HG03280 (cell line): Measurements from ENCODE around the gene TCAP.
"Not testable (repeated sequence)": the region's sequence is repeated elsewhere in the genome, so short reads cannot be mapped to it uniquely, and the experiment has no call there.

Source experiments
- ATAC-seq: cut with Tn5 transposase; IDR thresholded peaks from one replicate; pipeline ENCODE4 v1.9.1; 2021; ENCODE audit warnings: mild to moderate bottlenecking, moderate library complexity; ENCODE audit not compliant: unreplicated experiment

Gene TCAP

DNA sequence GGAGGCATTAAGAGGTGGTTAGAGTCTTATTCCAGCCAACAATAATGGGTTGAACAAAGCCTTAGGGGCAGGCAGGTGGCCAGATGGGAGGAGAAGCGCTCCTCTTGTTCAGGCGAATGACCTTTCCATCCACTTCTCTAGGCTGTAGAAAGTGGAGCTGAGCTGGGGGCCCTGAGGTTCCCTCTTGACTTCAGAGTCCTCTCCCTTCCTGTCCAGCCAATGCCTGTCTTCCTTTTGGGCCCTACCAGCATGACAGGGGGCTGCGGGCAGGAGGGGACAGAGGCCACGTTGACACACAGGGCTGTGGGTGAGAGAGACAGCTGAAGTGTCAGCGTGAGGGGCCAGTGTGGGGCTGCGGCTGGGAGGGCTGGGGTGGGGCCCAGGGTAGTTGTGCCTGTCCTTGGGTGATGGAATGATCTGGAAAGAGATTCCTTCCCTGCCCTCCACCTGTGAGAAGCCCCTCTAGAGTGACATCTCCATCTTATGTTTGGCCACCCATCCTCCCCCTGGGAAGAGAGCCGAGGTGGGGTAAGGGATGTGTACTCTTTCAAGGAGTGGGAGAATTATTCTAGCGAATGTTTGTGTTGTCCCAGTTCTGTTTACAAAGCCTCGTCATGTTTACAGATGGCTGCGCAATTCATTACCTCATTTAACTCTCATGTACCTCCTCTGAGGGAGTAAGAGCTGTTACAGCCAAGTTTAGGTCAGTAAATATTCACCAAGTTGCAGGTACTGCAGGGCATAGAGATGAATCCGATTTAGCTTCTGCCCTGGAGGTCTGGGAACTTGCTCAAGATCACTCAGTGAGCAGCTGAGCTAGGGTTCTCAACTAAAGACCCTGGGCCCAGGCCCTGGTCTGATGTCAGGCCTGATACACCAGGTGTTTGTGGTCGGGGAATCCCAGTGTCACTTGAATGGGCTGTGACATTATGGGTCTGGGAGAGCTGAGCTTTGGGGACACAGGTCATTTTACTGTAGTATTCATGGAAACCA lies 38.0 kb downstream of the TCAP start:
- no peak for ATAC-seq

DNA sequence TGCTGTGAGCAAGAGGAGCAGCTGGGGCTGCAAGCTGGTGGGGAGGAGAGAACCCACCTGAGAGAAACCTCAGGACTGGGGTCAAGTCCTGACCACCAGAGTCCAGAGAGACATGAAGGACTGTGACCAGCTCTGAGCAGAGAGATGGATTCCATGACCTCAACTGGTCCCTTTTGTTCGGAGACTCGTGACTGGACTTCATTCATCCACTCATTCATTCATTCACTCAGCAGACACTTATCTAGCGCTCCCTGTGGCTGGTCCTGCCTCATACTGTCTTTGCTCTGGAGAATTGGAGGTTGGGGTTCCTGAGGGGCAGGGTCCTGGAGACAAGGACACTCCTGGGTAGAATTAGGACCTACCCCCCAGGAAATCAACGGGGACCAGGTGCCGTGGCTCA lies 38.8 kb downstream of the TCAP start:
- no peak for ATAC-seq

- no peak for ATAC-seq
Measured at GRCh38 chr17:39704821-39705551, 39.8 kb downstream of the TCAP start.

GRCh38 chr17:39705786-39706348 lies 40.7 kb downstream of the TCAP start:
- ATAC-seq: no peak

DNA sequence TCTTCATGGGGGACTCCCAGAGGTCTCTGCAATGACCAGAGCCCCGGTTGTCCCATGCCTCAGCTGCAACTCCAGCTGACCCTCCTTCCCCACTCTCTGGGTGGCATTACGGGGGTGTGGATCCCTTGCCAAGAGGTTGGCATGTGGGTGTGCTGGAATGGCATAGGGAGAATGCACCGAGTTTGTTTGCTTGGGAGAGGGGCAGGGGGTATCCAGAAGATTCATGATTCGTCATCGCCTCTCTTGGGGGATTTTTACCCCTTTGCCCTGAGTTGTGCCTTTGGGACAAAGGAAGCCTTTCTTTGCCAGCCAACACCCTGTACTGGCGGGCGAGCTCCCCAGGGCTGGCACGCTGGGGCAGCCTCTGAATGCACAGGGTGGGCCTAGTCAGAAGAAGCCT lies 41.2 kb downstream of the TCAP start:
- no peak for ATAC-seq

DNA sequence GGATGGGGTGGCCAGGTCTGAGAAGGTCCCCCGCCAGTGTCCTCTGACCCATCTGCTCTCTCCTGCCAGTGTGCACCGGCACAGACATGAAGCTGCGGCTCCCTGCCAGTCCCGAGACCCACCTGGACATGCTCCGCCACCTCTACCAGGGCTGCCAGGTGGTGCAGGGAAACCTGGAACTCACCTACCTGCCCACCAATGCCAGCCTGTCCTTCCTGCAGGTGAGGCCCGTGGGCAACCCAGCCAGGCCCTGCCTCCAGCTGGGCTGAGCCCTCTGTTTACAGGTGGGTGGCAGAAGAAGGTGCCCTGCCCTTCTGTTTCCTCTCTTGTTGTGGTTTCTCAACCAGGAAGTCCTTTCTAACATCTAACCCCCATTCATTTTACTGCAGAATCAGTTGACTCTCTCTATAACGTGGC lies 41.8 kb downstream of the TCAP start:
- ATAC-seq: no peak

DNA sequence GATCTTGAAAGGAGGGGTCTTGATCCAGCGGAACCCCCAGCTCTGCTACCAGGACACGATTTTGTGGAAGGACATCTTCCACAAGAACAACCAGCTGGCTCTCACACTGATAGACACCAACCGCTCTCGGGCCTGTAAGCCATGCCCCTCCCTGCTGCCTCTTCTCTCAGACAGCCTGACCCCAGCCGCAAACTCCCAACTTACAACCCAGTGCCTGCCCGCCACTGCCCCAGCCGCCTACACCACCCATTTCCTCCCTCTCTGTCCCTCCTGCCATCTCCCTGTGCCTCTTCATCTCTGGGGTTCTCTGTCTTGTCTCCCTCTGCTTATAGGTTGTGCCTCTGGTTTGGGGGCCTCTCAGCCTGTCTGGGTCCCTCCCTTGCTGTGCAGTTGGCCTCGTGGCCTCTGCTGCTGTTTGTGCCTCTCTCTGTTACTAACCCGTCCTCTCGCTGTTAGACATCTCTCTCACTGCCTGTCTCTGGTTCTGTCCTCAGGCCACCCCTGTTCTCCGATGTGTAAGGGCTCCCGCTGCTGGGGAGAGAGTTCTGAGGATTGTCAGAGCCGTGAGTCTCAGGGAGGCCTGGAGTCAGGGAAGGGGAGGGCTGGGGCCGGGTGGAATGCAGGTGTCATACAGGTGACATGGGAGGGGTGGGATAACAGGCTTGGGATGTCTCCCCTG lies 44.3 kb downstream of the TCAP start:
- ATAC-seq: no peak

DNA sequence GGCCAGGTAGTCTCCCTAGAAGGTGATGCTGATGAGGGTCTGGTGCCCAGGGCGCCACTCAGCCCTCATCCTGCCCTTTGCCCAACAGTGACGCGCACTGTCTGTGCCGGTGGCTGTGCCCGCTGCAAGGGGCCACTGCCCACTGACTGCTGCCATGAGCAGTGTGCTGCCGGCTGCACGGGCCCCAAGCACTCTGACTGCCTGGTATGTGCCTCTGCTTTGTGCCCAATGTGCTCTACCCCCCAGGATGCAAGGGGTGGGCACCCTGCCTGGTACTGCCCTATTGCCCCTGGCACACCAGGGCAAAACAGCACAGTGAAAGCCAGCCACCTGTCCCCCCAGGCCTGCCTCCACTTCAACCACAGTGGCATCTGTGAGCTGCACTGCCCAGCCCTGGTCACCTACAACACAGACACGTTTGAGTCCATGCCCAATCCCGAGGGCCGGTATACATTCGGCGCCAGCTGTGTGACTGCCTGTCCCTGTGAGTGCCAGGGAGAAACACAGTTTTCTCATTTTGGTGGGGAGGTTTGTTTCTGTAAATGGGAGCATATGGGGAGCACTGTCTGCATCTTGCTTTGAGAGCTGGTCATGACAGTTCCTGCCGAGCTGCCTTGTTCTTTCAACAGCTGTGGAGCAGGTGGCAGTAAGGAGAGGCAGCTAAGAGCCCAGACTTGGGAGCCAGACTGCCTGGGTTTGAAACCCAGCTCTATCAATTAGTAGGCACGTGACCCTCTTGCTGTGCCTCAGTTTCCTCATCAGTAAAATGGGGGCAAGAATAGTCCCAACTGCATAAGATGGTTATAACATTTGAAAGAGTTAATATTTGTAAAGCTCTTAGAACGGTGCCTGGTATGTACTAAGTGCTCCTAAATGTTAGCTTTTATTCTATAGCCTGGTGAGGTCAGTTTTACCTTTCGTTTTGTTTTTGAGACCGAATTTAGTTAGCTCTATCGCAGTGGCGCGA lies 45.1 kb downstream of the TCAP start:
- no peak for ATAC-seq

- ATAC-seq: not testable (repeated sequence)
Measured at GRCh38 chr17:39711071-39711470, 45.9 kb downstream of the TCAP start.

DNA sequence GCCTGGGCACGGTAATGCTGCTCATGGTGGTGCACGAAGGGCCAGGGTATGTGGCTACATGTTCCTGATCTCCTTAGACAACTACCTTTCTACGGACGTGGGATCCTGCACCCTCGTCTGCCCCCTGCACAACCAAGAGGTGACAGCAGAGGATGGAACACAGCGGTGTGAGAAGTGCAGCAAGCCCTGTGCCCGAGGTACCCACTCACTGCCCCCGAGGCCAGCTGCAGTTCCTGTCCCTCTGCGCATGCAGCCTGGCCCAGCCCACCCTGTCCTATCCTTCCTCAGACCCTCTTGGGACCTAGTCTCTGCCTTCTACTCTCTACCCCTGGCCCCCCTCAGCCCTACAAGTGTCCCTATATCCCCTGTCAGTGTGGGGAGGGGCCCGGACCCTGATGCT lies 46.7 kb downstream of the TCAP start:
- ATAC-seq: no peak

DNA sequence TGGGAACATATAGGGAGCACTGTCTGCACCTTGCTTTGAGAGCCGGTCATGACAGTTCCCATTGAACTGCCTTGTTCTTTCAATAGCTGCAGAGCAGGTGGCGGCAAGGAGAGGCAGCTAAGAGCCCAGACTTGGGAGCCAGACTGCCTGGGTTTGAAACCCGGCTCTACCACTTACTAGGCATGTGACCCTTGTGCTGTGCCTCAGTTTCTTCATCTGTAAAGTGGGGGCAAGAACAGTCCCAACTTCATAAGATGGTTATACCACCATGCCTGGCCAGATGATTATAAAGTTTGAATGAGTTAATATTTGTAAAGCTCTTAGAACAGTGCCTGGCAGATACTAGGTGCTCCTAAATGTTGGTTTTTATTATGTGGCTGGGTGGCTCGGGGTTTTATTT lies 49.1 kb downstream of the TCAP start:
- no peak for ATAC-seq

DNA sequence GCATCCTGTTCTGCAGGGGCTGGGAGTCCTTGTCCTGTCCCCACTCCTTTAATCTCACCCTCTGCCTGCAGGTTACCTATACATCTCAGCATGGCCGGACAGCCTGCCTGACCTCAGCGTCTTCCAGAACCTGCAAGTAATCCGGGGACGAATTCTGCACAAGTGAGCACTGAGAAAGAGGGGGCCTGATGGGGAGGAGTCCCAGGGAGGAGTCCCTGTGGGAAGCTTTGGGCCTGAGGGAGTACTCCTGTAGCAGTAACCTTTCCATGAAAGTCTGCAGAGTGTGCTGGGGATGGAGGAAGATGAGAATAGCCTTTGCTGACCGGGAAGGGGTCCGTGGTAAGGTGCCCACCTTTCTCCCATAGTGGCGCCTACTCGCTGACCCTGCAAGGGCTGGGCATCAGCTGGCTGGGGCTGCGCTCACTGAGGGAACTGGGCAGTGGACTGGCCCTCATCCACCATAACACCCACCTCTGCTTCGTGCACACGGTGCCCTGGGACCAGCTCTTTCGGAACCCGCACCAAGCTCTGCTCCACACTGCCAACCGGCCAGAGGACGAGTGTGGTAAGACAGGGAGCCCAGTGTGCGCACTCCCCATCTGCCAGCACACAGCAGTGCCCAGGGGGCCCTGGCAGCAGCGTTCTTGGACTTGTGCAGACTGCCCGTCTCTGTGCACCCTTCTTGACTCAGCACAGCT lies 50.4 kb downstream of the TCAP start:
- ATAC-seq: no peak
